K562 (cell line): ENCODE results near the gene TMX1. TPM values are rescaled to one million over a fixed set of nuclear protein-coding genes. Genes with fewer than 3 reads are reported as not detected.

Experiments used
- CTCF ChIP-seq, 3 experiments: IDR thresholded peaks in 2 of 3; conservative IDR thresholded peaks in 1 of 3; 2 replicates each; pipeline ENCODE4 v1.5.1; 2011 to 2012; ENCODE audit warnings: low read length in 3 of 3, mild to moderate bottlenecking in 3 of 3, control low read depth in 2 of 3, improper control_type of control experiment in 1 of 3, inconsistent platforms in 1 of 3, low read depth in 1 of 3, mixed read lengths in 1 of 3, moderate library complexity in 1 of 3; ENCODE audit not compliant: insufficient read depth in 2 of 3
- DEAF1 ChIP-seq: fragments of 450-650 bp; formaldehyde crosslinking; IDR thresholded peaks from 2 replicates; pipeline ENCODE4 v1.4.0; 2020; ENCODE audit warnings: mild to moderate bottlenecking, moderate library complexity
- MBD2 ChIP-seq: sonication (generic); IDR thresholded peaks from 2 replicates; pipeline ENCODE4 v1.6.1; 2016; ENCODE audit warnings: low read depth, borderline replicate concordance
- RBM15 ChIP-seq: fragments of 200-400 bp; formaldehyde crosslinking; IDR thresholded peaks from 2 replicates; pipeline ENCODE4 v1.6.1; 2018; ENCODE audit warnings: mild to moderate bottlenecking, low read length, moderate library complexity; ENCODE audit not compliant: insufficient read depth
- REST ChIP-seq, 2 experiments: fragments of 450-650 bp; formaldehyde crosslinking in 1 of 2; IDR thresholded peaks; 2 replicates each; pipeline versions ENCODE4 v1.4.0 to v1.6.1; 2014 to 2020; ENCODE audit warnings: mild to moderate bottlenecking in 2 of 2, borderline replicate concordance in 1 of 2, low read depth in 1 of 2
- ZNF384 ChIP-seq: IDR thresholded peaks from 2 replicates; pipeline ENCODE4 v1.6.1; 2012; ENCODE audit warnings: low read depth, low read length, improper control_type of control experiment
- polyA plus RNA-seq, 8 experiments: library from polyadenylated mRNA; depleted of rRNA in 4 of 8; stranded (reverse) in 5 of 8; unstranded in 3 of 8; fragments of >200 nt; fragmentation: Nextera tagmentation in 2 of 8; fragmentation: Illumina TruSeq in 1 of 8; extraction: Ambion mirVana in 2 of 8; extraction: Trizol in 1 of 8; gene quantifications; 2 replicates each; pipeline versions ENCODE4 v1.2.1 to v1.2.3, GENCODE V29; 2011 to 2014; ENCODE audit warnings: inconsistent platforms in 1 of 8, missing spikeins in 1 of 8
- total RNA-seq, 7 experiments: library from RNA; depleted of rRNA in 6 of 7; stranded (reverse); fragments of >200 nt in 6 of 7; fragmentation: Illumina TruSeq in 2 of 7; extraction: Trizol in 2 of 7; gene quantifications; 2 replicates each; pipeline versions ENCODE4 v1.2.1 to v1.2.3, GENCODE V29; 2011 to 2021; ENCODE audit warnings: low replicate concordance in 1 of 7

The TMX1 gene
- total and polyA plus RNA-seq, 9 of the 15 experiments (the other 6 are each of a cell fraction or from before 2014, with no cell fraction given): 19.5 to 101 (median 34.7) TPM

GRCh38 chr14:51283402-51284085 is 43.5 kb downstream of the TMX1 start (continued):
- TF ChIP-seq REST (IDR thresholded peaks at IDR 0.05; ENCODE audit: borderline replicate concordance) (peak; percentile 25; the same call in 1 of the 2 replicates), REST (CRISPR knock-in tag; IDR thresholded peaks at IDR 0.05; ENCODE audit: low read depth) (no peak), CTCF (IDR thresholded peaks at IDR 0.05 in 2 of 3, conservative IDR thresholded peaks at IDR 0.05 in 1 of 3; ENCODE audit: insufficient read depth in 2 of 3, low read depth in 1 of 3, low read length in 3 of 3) (peak; percentile 31 to 67 (median 50); a peak in 5 of 6 replicates), MBD2 (no peak), ZNF384 (peak; percentile 67), RBM15 (no peak), DEAF1 (CRISPR knock-in tag) (peak; percentile 21; the same call in 1 of the 2 replicates)
